ENCODE measurements around the gene SLC35B2. TPM values are rescaled to one million over a fixed set of nuclear protein-coding genes. Genes with fewer than 3 reads are reported as not detected.

SLC35B2 gene
- total and polyA plus RNA-seq, 2 experiments from 2014 or later = 14.0 to 30.9 TPM

DNA sequence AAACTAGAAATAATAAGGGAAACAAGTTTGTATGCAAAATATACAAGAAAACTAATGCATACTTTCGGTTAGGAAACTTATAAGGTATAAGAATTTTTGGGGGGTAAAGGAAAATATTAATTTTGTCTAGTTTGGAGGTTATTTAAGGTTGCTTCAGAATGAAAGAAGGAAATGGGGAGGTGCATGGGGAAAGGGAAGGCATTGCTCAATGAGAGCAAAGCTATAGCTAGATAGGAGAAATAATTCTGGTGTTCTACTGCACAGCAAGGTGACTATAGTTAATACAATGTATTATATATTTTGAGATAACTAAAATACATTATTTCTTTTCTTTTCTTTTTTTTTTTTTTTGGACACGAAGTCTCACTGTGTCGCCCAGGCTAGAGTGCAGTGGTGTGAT, 46.0 kb downstream of the SLC35B2 start (continued):
- TF ChIP-seq ZNF331 (CRISPR knock-in tag; IDR thresholded peaks at IDR 0.05; ENCODE audit: low read depth) (no peak), ZNF114 (CRISPR knock-in tag; IDR thresholded peaks at IDR 0.05) (no peak), STAT1 (IDR thresholded peaks at IDR 0.05; ENCODE audit: unreplicated experiment) (no peak), CREB1 (CRISPR knock-in tag; IDR thresholded peaks at IDR 0.05; ENCODE audit: low read depth) (no peak)
- TF ChIP-seq, protein P1, sequence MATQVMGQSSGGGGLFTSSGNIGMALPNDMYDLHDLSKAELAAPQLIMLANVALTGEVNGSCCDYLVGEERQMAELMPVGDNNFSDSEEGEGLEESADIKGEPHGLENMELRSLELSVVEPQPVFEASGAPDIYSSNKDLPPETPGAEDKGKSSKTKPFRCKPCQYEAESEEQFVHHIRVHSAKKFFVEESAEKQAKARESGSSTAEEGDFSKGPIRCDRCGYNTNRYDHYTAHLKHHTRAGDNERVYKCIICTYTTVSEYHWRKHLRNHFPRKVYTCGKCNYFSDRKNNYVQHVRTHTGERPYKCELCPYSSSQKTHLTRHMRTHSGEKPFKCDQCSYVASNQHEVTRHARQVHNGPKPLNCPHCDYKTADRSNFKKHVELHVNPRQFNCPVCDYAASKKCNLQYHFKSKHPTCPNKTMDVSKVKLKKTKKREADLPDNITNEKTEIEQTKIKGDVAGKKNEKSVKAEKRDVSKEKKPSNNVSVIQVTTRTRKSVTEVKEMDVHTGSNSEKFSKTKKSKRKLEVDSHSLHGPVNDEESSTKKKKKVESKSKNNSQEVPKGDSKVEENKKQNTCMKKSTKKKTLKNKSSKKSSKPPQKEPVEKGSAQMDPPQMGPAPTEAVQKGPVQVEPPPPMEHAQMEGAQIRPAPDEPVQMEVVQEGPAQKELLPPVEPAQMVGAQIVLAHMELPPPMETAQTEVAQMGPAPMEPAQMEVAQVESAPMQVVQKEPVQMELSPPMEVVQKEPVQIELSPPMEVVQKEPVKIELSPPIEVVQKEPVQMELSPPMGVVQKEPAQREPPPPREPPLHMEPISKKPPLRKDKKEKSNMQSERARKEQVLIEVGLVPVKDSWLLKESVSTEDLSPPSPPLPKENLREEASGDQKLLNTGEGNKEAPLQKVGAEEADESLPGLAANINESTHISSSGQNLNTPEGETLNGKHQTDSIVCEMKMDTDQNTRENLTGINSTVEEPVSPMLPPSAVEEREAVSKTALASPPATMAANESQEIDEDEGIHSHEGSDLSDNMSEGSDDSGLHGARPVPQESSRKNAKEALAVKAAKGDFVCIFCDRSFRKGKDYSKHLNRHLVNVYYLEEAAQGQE (IDR thresholded peaks at IDR 0.05; ENCODE audit: unreplicated experiment) = no peak

DNA sequence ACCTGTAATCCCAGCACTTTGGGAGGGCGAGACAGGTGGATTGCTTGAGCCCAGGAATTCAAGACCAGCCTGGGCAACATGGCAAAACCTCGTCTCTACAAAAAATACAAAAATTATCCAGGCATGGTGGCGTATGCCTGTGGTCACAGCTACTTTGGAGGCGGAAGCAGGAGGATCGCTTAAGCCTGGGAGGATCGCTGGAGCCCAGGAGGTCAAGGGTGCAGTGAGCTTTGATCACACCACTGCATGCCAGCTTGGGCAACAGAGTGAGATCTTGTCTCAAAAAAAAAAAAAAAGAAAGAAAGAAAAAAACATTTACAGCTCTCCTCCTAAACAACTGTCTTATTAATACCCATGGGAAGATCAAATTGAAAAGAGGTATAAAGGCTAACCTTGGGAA, 49.4 kb downstream of the SLC35B2 start:
- H3K9me2 ChIP-seq (ENCODE audit: insufficient read depth) = no peaks in the 10 kb centered on the region
- no peaks in the 10 kb centered on the region for H3K36me3 Mint-ChIP-seq (ENCODE audit: low read depth)
- H3K27me3 Mint-ChIP-seq (ENCODE audit: insufficient read depth, low read depth, poor library complexity) = peaks cover 12% of the 10 kb centered on the region
- no peaks in the 10 kb centered on the region for H3K79me2 ChIP-seq (replicated peaks; ENCODE audit: insufficient read depth)
- H3K4me1 Mint-ChIP-seq = peaks cover 37% of the 10 kb centered on the region
- DNase-seq (ENCODE audit: low spot score) (no peak), ATAC-seq (no peak)
- H3K27ac ChIP-seq (ENCODE audit: low read depth) = no peak overlapping the region
- no peak for TF ChIP-seq POLR2AphosphoS5 (IDR thresholded peaks at IDR 0.05; ENCODE audit: low read depth)
- TF ChIP-seq ZNF331 (CRISPR knock-in tag; IDR thresholded peaks at IDR 0.05; ENCODE audit: low read depth) = no peak
- TF ChIP-seq STAT1 (IDR thresholded peaks at IDR 0.05; ENCODE audit: unreplicated experiment) = no peak
- TF ChIP-seq EZH2phosphoT487 (IDR thresholded peaks at IDR 0.05; ENCODE audit: unreplicated experiment) = no peak
- no peak for TF ChIP-seq JUNB (IDR thresholded peaks at IDR 0.05; ENCODE audit: unreplicated experiment)
- TF ChIP-seq, protein P2, sequence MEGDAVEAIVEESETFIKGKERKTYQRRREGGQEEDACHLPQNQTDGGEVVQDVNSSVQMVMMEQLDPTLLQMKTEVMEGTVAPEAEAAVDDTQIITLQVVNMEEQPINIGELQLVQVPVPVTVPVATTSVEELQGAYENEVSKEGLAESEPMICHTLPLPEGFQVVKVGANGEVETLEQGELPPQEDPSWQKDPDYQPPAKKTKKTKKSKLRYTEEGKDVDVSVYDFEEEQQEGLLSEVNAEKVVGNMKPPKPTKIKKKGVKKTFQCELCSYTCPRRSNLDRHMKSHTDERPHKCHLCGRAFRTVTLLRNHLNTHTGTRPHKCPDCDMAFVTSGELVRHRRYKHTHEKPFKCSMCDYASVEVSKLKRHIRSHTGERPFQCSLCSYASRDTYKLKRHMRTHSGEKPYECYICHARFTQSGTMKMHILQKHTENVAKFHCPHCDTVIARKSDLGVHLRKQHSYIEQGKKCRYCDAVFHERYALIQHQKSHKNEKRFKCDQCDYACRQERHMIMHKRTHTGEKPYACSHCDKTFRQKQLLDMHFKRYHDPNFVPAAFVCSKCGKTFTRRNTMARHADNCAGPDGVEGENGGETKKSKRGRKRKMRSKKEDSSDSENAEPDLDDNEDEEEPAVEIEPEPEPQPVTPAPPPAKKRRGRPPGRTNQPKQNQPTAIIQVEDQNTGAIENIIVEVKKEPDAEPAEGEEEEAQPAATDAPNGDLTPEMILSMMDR (conservative IDR thresholded peaks at IDR 0.05; ENCODE audit: low read depth in 2 of 2) = no peak
- no peak for TF ChIP-seq CREB1 (CRISPR knock-in tag; IDR thresholded peaks at IDR 0.05; ENCODE audit: low read depth)
- H3K9me3 Mint-ChIP-seq = no peaks in the 10 kb centered on the region
- no peaks in the 10 kb centered on the region for H4K20me1 ChIP-seq (replicated peaks; ENCODE audit: insufficient read depth)
- no peak overlapping the region for H3K4me3 ChIP-seq
- H3K4me3 Mint-ChIP-seq = no peak overlapping the region
- no peak overlapping the region for H3K4me2 ChIP-seq
- no peaks in the 10 kb centered on the region for H3K27me3 ChIP-seq (ENCODE audit: insufficient read depth)
- H3F3A ChIP-seq (replicated peaks; ENCODE audit: low read depth) = peaks cover 4% of the 10 kb centered on the region; the same call in 1 of the 2 replicates
- H3K36me3 ChIP-seq (ENCODE audit: insufficient read depth) = no peaks in the 10 kb centered on the region
- no peak overlapping the region for H3K27ac Mint-ChIP-seq
- peaks cover 30% of the 10 kb centered on the region for H3K4me1 ChIP-seq (ENCODE audit: insufficient read depth)
- H2AFZ ChIP-seq = no peak overlapping the region

MicroRNAs within 50 kb of the gene (microRNA counts, 767-probe panel; counts per million panel counts)
- not detected for microRNA hsa-miR-4647

Small RNAs within 50 kb of the gene (small RNA-seq; reads per million reads assigned to genes)
- gene RN7SL811P (ENCODE audit: low replicate concordance) = not detected

Other genes starting within 250 kb of the SLC35B2 start
- gene MRPL14, start 130.1 kb downstream of the SLC35B2 start, total RNA-seq (2014; rRNA removed; shearing (Covaris generic)) = 62.6 and 70.0 TPM in 2 replicates
- 178 and 191 TPM in 2 replicates for gene MRPL14, start 130.1 kb downstream of the SLC35B2 start, polyA plus RNA-seq (2016; fragmentation: Nextera tagmentation; extraction: Ambion mirVana)
- gene TMEM63B, start 130.0 kb downstream of the SLC35B2 start, total RNA-seq (2014; rRNA removed; shearing (Covaris generic)) = 30.2 and 36.0 TPM in 2 replicates
- 8.0 and 10.1 TPM in 2 replicates for gene TMEM63B, start 130.0 kb downstream of the SLC35B2 start, polyA plus RNA-seq (2016; fragmentation: Nextera tagmentation; extraction: Ambion mirVana)
- gene CAPN11, start 98.7 kb downstream of the SLC35B2 start, total RNA-seq (2014; rRNA removed; shearing (Covaris generic)) = 1.2 and 1.7 TPM in 2 replicates
- 0.61 and 1.1 TPM in 2 replicates for gene CAPN11, start 98.7 kb downstream of the SLC35B2 start, polyA plus RNA-seq (2016; fragmentation: Nextera tagmentation; extraction: Ambion mirVana)
- 2.8 TPM in 2 replicates for gene MYMX, start 40.6 kb downstream of the SLC35B2 start, total RNA-seq (2014; rRNA removed; shearing (Covaris generic))
- gene MYMX, start 40.6 kb downstream of the SLC35B2 start, polyA plus RNA-seq (2016; fragmentation: Nextera tagmentation; extraction: Ambion mirVana) = 5.2 and 7.1 TPM in 2 replicates
- gene SLC29A1, start 33.9 kb downstream of the SLC35B2 start, total RNA-seq (2014; rRNA removed; shearing (Covaris generic)) = 149 and 169 TPM in 2 replicates
- 67.6 and 73.1 TPM in 2 replicates for gene SLC29A1, start 33.9 kb downstream of the SLC35B2 start, polyA plus RNA-seq (2016; fragmentation: Nextera tagmentation; extraction: Ambion mirVana)
- gene HSP90AB1, start 10.4 kb downstream of the SLC35B2 start, total RNA-seq (2014; rRNA removed; shearing (Covaris generic)) = 2,361 and 2,444 TPM in 2 replicates
- gene HSP90AB1, start 10.4 kb downstream of the SLC35B2 start, polyA plus RNA-seq (2016; fragmentation: Nextera tagmentation; extraction: Ambion mirVana) = 1,345 and 1,425 TPM in 2 replicates
- gene NFKBIE, start 8.0 kb upstream of the SLC35B2 start, total RNA-seq (2014; rRNA removed; shearing (Covaris generic)) = 19.8 and 25.9 TPM in 2 replicates
- 12.8 and 14.6 TPM in 2 replicates for gene NFKBIE, start 8.0 kb upstream of the SLC35B2 start, polyA plus RNA-seq (2016; fragmentation: Nextera tagmentation; extraction: Ambion mirVana)
- 11.5 and 14.6 TPM in 2 replicates for gene TMEM151B, start 12.9 kb upstream of the SLC35B2 start, total RNA-seq (2014; rRNA removed; shearing (Covaris generic))
- 0.91 and 1.5 TPM in 2 replicates for gene TMEM151B, start 12.9 kb upstream of the SLC35B2 start, polyA plus RNA-seq (2016; fragmentation: Nextera tagmentation; extraction: Ambion mirVana)
- gene AARS2, start 55.8 kb upstream of the SLC35B2 start, total RNA-seq (2014; rRNA removed; shearing (Covaris generic)) = 19.8 and 23.2 TPM in 2 replicates
- 5.5 and 6.5 TPM in 2 replicates for gene AARS2, start 55.8 kb upstream of the SLC35B2 start, polyA plus RNA-seq (2016; fragmentation: Nextera tagmentation; extraction: Ambion mirVana)
- gene SPATS1, start 85.1 kb upstream of the SLC35B2 start, total RNA-seq (2014; rRNA removed; shearing (Covaris generic)) = not detected in 2 replicates
- gene SPATS1, start 85.1 kb upstream of the SLC35B2 start, polyA plus RNA-seq (2016; fragmentation: Nextera tagmentation; extraction: Ambion mirVana) = not detected in 2 replicates
- 28.1 and 32.5 TPM in 2 replicates for gene CDC5L, start 130.2 kb upstream of the SLC35B2 start, total RNA-seq (2014; rRNA removed; shearing (Covaris generic))
- 24.6 and 27.0 TPM in 2 replicates for gene CDC5L, start 130.2 kb upstream of the SLC35B2 start, polyA plus RNA-seq (2016; fragmentation: Nextera tagmentation; extraction: Ambion mirVana)

Data from GM23338 (cell line).